Measurements from ENCODE around the gene ABCA13. TPM values are rescaled to one million over a fixed set of nuclear protein-coding genes. Genes with fewer than 3 reads are reported as not detected.

Gene ABCA13
- total RNA-seq, 3 donors from 2014 or later (not counting 1 experiment from before 2014, with no cell fraction given): 0.05 to 0.09 TPM; not detected in 1

- intact Hi-C loops (cut with micrococcal nuclease): no loop called here
- no peaks in the 10 kb centered on the region for H3K9me3 Mint-ChIP-seq
- WGBS (ENCODE audit: insufficient coverage): 69% methylated on average over 2 of the region's 2 CpGs
Observed at GRCh38 chr7:48250441-48250951, 79.2 kb downstream of the ABCA13 start.

GRCh38 chr7:48251766-48252165 lies 80.5 kb downstream of the ABCA13 start:
- Histone ChIP-seq H3K4me3 (ENCODE audit: low read length) (no peak overlapping the region), H3K36me3 (ENCODE audit: control insufficient read depth, insufficient read depth, low read length) (no peaks in the 10 kb centered on the region), H3K4me1 (ENCODE audit: control insufficient read depth, insufficient read depth, low read length) (no peaks in the 10 kb centered on the region), H3K27me3 (ENCODE audit: control insufficient read depth, insufficient read depth, low read length) (no peaks in the 10 kb centered on the region), H3K9me3 (ENCODE audit: control insufficient read depth, insufficient read depth, low read length) (no peaks in the 10 kb centered on the region), H3K27ac (ENCODE audit: low read length) (no peak overlapping the region)
- Mint-ChIP-seq H3K36me3 (no peaks in the 10 kb centered on the region), H3K4me3 (no peak overlapping the region), H3K9me3 (no peaks in the 10 kb centered on the region), H3K27ac (no peak overlapping the region), H3K4me1 (no peaks in the 10 kb centered on the region), H3K27me3 (ENCODE audit: low read depth in 2 of 2) (no peaks in the 10 kb centered on the region)
- intact Hi-C loops (cut with micrococcal nuclease): no loop called here
- WGBS (ENCODE audit: insufficient coverage): 80% methylated on average over 1 of the region's 4 CpGs
- DNase-seq: no peak
- no peak for ATAC-seq
- TF ChIP-seq CTCF (IDR thresholded peaks at IDR 0.05): no peak

More at GRCh38 chr7:48250441-48250951, 79.2 kb downstream of the ABCA13 start:
- no peaks in the 10 kb centered on the region for H3K4me1 ChIP-seq (ENCODE audit: control insufficient read depth, insufficient read depth, low read length)
- ATAC-seq (no peak), DNase-seq (no peak)
- no peaks in the 10 kb centered on the region for H3K36me3 ChIP-seq (ENCODE audit: control insufficient read depth, insufficient read depth, low read length)
- no peak overlapping the region for H3K4me3 Mint-ChIP-seq
- no peaks in the 10 kb centered on the region for H3K27me3 Mint-ChIP-seq (ENCODE audit: low read depth in 2 of 2)
- H3K4me3 ChIP-seq (ENCODE audit: low read length): no peak overlapping the region
- no peaks in the 10 kb centered on the region for H3K9me3 ChIP-seq (ENCODE audit: control insufficient read depth, insufficient read depth, low read length)
- no peak overlapping the region for H3K27ac ChIP-seq (ENCODE audit: low read length)
- no peaks in the 10 kb centered on the region for H3K36me3 Mint-ChIP-seq
- TF ChIP-seq CTCF (IDR thresholded peaks at IDR 0.05): no peak
- H3K4me1 Mint-ChIP-seq: no peaks in the 10 kb centered on the region
- H3K27ac Mint-ChIP-seq: no peak overlapping the region
- no peaks in the 10 kb centered on the region for H3K27me3 ChIP-seq (ENCODE audit: control insufficient read depth, insufficient read depth, low read length)

- no peaks in the 10 kb centered on the region for H3K36me3 Mint-ChIP-seq
- H3K4me1 Mint-ChIP-seq: no peaks in the 10 kb centered on the region
- DNase-seq: no peak
- no peaks in the 10 kb centered on the region for H3K9me3 Mint-ChIP-seq
- H3K4me3 Mint-ChIP-seq: no peak overlapping the region
- no peak overlapping the region for H3K27ac Mint-ChIP-seq
- no peak for ATAC-seq
- no peak overlapping the region for H3K4me3 ChIP-seq (ENCODE audit: low read length)
- H3K27ac ChIP-seq (ENCODE audit: low read length): no peak overlapping the region
- no peaks in the 10 kb centered on the region for H3K4me1 ChIP-seq (ENCODE audit: control insufficient read depth, insufficient read depth, low read length)
- H3K27me3 Mint-ChIP-seq (ENCODE audit: low read depth in 2 of 2): no peaks in the 10 kb centered on the region
- 54% methylated on average over 2 of the region's 2 CpGs for WGBS (ENCODE audit: insufficient coverage)
- no peaks in the 10 kb centered on the region for H3K9me3 ChIP-seq (ENCODE audit: control insufficient read depth, insufficient read depth, low read length)
- TF ChIP-seq CTCF (IDR thresholded peaks at IDR 0.05): no peak
- intact Hi-C loops (cut with micrococcal nuclease): no loop called here
- no peaks in the 10 kb centered on the region for H3K36me3 ChIP-seq (ENCODE audit: control insufficient read depth, insufficient read depth, low read length)
- no peaks in the 10 kb centered on the region for H3K27me3 ChIP-seq (ENCODE audit: control insufficient read depth, insufficient read depth, low read length)
Observed at GRCh38 chr7:48252995-48253394, 81.7 kb downstream of the ABCA13 start.

DNA sequence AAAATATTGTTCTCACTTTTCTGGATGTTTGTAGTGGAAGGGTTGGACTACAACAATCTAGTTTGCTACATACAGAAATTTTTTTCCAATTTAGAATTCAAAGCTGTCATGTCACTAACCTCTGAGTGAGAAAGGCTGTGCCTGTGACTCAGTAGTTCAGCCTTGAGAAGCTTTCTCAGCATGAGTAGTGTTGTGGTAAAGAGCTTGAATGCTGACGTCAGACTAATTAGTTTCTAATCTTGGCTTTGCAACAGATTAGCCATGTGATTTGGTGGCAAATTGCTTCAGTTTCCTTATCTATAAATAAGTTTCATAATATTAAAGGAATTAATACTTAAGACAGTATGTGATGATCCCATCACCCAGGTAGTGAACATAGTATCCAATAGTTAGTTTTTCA lies 83.8 kb downstream of the ABCA13 start:
- no peaks in the 10 kb centered on the region for H3K36me3 ChIP-seq (ENCODE audit: control insufficient read depth, insufficient read depth, low read length)
- TF ChIP-seq CTCF (IDR thresholded peaks at IDR 0.05): no peak
- Mint-ChIP-seq H3K4me3 (no peak overlapping the region), H3K4me1 (no peaks in the 10 kb centered on the region), H3K27ac (no peak overlapping the region), H3K27me3 (ENCODE audit: low read depth in 2 of 2) (no peaks in the 10 kb centered on the region), H3K36me3 (no peaks in the 10 kb centered on the region), H3K9me3 (no peaks in the 10 kb centered on the region)
- no peak overlapping the region for H3K27ac ChIP-seq (ENCODE audit: low read length)
- intact Hi-C loops (cut with micrococcal nuclease): no loop called here
- no peaks in the 10 kb centered on the region for H3K9me3 ChIP-seq (ENCODE audit: control insufficient read depth, insufficient read depth, low read length)
- WGBS (ENCODE audit: insufficient coverage): 100% methylated on average over 1 of the region's 1 CpG
- no peaks in the 10 kb centered on the region for H3K27me3 ChIP-seq (ENCODE audit: control insufficient read depth, insufficient read depth, low read length)
- DNase-seq (no peak), ATAC-seq (no peak)
- H3K4me3 ChIP-seq (ENCODE audit: low read length): no peak overlapping the region
- H3K4me1 ChIP-seq (ENCODE audit: control insufficient read depth, insufficient read depth, low read length): no peaks in the 10 kb centered on the region

All from natural killer cell (primary cell).